Activated gamma-delta T cell treated with anti-CD3 and anti-CD28 coated beads, Interleukin-2, amount 50 U/mL, for 16 hours (primary cell): Measurements from ENCODE around the gene FCER1G.
A peak's percentile ranks its signal among the peaks of the same experiment; 100 is the strongest.
"Not testable (repeated sequence)": the region's sequence is repeated elsewhere in the genome, so short reads cannot be mapped to it uniquely, and the experiment has no call there.

Experiments
- DNase-seq: peaks from one replicate; pipeline ENCODE4 v3.0.0-alpha.2; 2020; ENCODE audit warnings: low read depth

FCER1G gene

DNA sequence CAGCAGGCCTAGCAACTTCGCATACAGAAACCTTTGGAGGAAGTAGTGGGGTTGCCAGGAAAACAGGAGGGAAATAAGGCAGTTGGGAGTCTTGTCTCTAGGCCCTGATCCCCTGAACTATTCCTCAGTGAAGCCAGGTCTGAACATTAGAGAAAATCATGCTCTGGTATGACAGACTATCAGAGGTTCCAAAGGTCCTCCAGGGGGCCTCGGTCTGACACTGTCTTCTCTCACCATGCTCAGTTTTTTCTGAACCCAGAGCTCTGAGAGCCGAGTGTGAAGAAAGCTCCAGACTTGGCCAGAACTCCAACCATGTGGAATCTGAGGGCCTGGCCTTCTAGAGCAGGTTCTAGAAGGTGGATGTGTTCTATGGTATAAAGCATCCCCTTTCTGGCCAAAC, 14.8 kb downstream of the FCER1G start:
- no peak for DNase-seq

DNA sequence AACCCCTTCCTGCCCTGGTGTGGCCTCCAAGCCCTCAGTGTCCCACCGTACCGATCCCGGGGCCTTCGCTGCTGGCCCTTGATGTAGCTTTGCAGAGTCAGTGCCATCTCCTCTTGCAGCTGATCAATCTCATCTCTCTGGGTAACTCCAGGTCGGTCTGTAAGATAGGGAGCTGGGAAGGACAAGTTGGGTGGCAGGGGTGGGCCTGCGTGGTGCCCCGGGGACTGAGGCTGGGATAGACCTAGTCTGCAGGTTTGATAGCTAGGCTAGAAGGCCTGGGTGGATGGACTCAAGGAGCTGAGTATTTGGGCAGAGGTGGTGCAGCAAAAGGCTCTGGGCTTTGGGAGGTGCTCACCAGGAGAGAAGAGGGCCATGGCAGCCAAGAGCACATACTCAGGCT, 15.7 kb downstream of the FCER1G start:
- no peak for DNase-seq

DNA sequence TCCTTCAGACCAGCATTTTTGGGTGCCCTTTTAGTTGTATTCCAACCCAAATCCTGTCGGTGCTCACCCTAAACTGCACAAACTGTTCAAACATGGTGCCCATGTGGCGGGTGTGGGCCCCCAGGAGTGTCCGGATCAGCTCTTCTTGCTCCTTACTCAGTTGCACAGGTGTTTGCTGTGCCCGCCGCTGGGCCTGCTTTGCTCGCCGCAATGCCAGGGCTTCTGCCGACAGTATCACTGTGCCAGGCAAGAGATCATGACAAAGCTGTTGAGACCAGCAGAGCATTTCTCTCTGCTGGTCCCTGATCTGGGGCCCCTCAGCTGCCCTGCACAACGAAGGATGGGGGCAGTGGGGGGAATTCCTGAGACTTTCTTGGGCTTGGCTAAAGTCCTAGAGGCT, 18.0 kb downstream of the FCER1G start:
- DNase-seq = no peak

DNA sequence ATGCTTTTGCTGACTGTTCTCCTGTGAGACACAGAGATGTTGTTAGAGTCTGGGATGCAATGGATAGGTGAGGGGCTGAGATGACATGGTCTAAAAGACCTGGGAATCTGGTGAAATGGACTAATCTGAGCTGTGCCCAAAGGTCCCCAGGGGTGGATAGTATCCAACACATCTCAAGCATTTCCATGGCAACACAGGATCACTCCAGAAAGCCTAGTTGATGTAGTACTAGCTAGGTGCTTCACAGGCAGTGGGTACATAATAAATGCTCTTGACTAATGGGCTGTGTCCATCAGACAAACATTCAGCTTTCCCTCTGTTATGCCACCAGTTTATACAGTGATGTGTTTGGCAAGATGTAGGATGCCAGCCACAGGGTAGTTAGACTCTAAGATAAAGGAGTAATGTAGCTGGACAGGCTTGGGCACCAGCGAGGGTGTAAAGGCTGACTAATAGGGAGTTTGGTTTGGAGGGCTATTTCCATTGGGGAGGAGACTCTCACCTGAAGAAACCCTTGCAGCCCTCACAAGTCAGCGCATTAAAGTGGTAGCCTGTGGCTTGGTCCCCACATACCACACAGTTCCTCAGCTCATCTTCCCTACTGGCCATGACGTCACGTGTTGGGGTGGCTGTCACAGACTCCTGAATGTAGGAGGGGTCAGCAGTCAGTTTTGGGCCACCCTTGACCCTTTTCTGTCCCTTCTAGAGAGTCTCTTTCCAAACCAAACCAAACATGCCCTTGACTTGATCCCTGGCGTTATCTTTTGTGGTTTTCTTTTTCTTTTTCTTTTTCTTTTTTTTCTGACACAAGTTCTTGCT, 21.1 kb downstream of the FCER1G start:
- no peak for DNase-seq

DNA sequence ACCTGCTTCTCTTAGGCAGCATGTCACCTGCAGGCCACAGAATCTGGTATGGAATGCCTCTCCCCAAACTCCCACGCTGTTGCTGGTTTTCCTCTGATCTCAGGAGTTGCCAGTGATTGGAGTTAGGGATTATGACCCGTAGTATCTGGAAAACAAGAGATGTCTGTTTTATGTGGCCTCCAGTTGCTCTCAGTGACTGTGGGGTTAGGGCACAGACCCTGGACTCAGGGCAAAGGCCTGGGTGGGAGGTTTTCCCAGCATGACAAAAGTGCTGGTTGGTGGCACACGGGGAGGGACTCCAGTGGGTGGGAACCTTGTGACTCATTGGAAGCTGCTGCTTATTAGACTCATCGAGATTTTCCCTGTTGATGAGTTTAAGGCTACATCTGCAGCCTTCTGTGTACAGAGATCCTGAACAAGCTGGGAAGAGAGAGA, 23.0 kb downstream of the FCER1G start, which contains the start of gene NR1I3:
TSS of gene NR1I3 (minus strand) at position 165 of the 435 bp plus-strand sequence. CDS start 1,638 bp downstream, outside the sequence.
- no peak for DNase-seq

DNA sequence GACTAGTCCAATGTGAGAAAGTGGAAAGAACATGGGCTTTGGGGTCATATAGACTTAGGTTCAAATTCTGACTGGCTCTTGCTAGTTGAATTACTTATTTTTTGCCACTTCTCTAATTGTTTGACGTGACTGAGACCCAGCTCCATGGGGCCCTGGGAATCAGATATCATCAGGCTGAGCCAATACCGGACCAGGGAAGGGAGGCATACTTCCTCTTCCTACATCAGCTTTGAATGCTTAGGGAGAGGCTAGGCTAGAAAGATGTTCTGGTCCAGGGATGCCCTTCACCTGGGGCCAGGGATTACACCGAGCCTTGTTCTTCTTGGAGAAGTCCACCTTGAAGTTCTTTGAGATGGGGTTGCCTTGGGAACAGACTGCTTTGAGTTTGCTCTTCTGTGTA, 26.6 kb downstream of the FCER1G start:
- no peak for DNase-seq

DNA sequence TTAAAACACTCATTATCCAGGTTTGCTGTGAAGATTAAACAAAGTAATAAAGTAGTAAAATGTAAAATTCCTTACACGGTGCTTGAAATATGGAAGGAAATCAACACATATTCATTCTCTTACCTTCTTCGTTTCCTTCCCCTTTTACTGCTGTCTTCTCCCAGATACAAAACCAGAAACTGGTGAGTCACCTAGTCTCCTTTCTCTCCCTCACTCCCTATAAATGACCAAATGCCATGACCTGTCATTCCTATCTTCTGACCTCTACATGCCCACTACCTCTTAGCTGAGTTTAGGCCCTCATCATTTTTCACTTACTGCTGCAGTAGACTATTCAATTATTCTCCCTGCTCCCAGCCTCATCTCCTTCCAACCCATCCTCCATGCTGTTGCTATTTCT, 27.2 kb downstream of the FCER1G start:
- no peak for DNase-seq

DNA sequence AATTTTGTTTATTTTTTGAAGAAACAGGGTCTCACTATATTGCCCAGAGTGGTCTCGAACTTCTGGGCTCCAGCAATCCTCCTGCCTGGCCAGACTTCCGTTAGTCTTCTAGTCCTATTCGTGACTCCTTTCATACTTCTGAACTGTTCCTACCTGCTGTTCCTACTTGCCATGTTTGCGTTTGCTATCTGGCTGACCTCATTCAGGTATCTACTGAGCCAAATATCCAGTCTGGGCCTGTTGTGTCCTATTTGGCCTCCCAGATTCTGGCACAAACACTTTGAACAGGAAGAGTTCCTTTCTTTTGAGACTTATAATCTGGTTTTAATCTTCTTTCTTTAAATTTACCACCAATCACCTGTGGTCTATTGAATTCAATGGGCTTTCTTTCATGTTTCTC, 29.8 kb downstream of the FCER1G start:
- no peak for DNase-seq

DNA sequence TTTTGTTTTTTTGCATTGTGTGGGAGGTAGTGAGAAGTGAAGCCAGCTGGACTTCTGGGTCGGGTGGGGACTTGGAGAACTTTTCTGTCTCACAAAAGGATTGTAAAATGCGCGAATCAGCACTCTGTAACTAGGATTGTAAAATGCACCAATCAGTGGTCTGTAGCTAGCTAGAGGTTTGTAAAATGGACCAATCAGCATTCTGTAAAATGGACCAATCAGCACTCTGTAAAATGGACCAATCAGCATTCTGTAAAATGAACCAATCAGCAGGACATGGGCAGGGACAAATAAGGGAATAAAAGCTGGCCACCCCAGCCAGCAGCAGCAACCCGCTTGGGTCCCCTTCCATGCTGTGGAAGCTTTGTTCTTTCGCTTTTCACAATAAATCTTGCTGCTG, 35.0 kb downstream of the FCER1G start:
- DNase-seq = not testable (repeated sequence)

DNA sequence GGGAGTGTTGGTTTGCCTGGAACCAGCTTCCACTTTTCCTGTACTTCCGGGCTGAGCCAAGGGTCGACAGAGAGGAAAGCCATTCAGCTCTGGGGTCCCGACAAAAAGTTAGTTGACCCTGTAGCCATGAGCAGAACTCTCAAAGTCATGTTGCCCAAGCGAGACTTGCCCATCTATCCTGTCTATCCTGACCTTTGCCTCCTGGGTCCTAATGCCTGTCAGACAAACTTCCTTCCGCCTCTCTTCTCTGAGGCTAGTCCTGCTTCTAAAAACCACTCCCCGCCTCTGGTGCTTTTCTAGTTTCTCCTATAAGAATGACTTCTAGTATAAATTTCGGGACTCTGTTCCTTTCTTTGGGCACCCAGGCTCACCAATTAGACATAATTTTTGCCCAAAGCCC, 35.7 kb downstream of the FCER1G start:
- DNase-seq = no peak

DNA sequence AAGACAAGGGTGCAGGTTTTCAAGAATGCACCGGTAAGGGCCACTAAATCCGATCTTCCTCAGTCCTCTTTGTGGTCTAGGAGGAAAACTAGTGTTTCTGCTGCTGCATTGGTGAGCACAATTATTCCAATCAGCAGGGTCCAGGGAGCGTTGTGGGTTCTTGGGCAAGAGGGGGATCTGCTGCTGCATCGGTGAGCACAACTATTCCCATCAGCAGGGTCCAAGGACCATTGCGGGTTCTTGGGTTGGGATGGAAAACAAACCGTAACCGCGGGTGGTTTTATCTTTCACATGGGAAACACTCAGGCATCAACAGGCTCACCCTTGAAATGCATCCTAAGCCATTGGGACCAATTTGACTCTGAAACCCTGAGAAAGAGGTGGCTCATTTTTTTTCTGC, 36.5 kb downstream of the FCER1G start:
- DNase-seq = no peak

DNA sequence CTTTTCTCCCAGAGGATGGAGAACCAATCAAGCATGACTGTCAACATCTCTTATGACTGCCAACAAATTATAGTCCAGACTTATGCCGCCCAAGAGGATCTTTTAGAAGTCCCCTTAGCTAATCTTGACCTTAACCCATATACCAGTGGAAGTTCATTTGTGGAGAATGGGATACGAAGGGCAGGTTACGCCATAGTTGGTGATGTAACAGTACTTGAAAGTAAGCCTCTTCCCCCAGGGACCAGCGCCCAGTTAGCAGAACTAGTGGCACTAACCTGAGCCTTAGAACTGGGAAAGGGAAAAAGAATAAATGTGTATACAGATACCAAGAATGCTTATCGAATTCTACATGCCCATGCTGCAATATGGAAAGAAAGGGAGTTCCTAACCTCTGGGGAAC, 40.2 kb downstream of the FCER1G start:
- DNase-seq = not testable (repeated sequence)

DNA sequence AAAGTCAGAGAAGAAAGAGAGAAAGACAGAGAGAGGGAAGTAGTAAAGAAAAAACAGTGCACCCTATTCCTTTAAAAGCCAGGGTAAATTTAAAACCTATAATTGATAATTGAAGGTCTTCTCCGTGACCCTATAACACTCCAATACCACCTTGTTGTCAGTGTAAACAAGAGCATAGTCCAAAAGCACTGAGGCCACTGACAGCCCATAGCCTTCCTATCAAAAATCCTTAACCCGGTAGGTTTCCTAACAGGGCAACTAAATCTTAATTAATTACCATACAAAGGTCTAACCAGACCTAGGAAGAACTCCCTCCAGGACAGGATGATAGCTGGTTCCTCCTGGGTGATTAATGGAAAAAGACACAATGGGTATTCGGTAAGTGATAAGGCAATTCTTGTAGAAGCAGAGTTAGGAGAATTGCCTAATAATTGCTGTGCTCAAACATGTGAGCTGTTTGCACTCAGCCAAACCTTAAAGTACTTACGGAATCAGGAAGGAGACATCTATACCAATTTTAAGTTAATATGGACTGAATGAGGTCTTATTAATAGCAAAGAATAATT, 40.9 kb downstream of the FCER1G start:
- not testable (repeated sequence) for DNase-seq

DNA sequence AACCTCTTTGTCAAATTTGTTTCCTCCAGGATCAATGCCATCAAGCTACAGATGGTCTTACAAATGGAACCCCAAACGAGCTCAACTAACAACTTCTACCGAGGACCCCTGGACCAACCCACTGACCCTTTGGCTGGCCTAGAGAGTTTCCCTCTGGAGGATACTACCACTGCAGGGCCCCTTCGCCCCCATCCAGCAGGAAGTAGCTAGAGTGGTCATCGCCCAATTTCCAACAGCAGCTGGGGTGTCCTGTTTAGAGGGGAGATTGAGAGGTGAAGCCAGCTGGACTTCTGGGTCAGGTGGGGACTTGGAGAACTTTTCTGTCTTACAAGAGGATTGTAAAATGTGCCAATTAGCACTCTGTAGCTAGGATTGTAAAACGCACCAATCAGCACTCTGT, 42.0 kb downstream of the FCER1G start:
- DNase-seq = not testable (repeated sequence)

DNA sequence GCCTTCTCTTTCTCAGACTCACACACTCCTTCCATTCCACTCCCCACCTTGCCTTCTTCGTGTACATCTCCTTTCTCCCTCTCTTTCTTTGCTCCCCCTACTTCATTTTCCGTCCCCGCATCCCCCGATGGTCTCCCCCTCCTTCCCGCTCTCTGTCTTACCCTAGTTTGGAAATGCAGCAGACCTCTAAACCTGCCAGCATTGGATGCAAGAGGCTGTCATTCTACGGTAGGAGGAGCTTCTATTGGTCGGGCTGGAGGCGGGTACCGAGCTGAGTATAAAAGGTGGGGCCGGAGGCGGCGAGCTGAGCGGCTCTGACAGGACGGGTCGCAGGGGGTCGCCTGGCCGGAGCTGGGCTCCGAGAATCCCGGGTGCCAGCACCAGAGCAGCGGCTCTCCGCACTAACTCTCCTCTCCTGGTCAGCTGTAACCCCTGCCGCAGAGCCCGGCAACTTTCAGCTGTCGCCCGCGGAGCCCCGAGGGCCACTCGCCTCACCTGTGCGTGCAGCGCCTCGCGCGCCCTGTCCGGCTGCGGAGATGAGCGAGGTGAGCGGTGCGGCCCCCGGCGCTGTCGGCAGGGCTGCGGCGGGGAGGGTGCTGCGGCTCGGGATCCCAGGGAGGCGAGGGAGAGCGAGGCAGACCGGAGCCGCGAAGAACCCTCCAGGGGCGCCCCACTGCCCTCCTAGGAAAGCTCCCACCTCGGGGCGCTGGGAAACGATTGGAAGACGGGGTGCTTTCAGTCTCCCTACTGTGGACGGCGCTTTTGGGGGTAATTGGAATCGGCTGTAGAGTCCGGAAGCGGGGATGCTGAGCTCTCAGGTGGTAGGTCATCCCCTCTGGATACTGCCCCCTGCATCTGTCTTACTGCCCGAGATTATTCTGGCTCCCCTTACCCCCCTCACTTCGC, 43.6 kb downstream of the FCER1G start, which contains the start of gene PCP4L1:
TSS of gene PCP4L1 (plus strand) at position 307 of the 906 bp plus-strand sequence. CDS start at position 537, 230 bp downstream.
- peak; percentile 12 for DNase-seq

DNA sequence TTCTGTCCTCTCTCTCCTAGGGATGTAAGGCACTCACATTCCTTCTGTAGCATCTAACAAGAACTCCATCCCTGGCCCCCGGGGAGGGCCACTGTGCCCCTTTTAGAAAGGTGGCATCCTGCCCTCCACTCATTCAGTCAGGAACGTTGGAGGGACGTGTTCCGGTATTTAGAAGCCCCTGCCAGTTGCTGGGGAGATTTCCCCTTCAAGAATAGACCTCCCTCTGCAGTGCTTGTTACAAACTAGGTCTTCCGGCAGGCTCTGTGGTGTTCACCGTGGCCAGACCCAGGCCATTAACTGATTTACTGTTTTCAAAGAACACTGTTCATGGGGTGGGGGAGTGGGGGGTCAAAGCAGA, 44.2 kb downstream of the FCER1G start:
- no peak for DNase-seq

DNA sequence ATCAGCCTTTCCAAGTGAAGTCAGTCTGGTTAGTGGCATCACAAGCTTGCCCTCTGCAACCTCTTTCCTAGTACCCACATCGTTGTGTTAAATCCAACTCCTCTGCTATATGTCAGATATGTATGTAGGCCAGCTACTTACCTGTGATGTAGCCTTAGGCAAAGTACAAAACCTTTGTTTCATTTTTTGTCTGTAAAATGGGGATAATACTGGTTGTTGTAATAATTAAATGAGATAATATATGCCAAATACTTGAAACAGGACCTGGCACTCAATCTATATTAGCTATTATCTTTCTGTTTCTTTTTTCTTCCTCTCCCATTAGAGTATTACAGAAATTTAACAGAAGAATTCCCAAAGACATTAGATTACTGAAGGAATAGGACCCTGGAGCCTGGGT, 44.7 kb downstream of the FCER1G start:
- DNase-seq = no peak

DNA sequence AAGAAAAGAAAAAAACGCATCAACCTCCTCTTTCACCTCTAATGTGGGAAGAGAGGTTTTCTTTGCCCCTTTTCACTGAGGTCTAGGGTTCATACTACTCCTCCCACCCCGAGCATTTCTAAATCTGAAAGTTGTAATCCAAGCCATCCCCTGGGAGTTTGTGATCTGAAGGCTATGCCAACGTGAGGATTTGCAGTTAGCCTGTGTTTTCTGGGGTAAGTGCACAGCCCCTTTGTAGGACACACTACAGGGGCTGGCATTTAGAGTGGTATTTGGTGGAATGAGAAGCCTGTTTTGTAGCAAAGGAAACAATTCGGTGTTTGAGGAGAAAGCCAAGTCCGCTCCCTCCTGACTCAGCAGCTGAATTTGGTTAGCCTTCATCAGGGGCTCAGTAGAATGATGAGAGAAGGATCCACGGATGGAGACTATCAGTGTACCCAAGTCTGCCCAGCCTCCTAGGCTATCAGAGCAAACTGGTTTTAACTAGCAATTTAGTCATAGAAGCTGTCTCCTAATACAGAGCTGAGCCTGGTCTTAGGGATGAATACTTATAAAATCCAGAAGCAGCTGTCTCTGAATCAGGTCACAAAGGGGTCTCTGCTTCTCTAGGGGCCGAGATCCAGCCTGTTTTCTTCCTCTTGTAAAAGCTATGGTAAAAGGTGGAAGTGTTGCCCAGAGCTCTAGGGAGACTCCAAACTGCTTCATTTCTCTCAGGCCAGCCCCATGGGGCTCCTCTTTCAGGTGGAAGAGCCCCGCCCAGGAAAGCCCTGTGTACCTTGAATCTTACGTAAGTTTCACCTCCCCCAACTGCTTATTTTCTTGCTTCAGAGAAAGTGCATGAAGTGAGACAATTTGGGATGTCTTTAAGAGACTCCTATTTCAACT, 45.5 kb downstream of the FCER1G start:
- no peak for DNase-seq

DNA sequence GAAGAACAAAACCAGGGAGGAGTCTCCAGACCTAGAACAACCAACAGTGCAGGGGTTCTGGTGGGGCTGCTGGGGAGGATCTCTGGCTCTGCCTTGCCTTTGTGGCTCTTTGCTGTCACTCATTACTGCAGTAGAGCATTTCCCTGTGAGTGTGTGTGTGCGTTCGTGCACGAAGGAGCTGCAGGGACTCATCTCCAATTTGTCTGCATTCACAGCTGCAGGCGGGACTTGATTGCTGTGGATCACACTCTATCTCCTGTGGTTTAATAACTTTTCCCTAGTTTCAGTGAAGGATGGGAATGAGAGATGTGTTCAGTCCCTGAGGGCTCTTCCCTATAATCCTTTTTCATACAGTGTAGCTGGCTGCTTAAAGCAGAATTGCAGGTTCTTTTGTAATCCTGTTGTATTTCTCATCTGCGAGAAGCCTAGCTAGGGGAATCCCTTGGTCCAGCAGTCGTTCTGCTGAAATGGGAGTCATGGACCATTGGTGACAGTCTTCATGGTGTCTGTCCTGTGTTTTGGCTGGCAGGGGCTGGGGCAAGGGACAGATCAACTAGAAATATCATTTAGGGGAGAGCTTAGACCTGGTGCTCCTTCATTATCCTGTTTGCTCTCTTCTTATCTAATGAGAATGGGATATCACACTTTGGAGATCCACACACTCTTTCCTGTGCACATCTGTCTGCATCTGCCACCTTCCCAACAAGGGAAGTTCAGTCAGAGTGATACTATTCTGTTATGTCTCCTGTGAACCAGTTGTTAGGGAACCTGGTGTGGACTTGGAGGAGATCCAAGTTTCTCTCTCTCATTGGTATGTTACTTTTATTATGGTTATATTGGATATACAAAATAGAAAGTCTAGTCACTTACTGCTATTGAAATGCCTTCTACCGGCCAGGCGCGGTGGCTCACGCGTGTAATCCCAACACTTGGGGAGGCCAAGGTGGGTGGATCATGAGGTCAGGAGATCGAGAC, 46.5 kb downstream of the FCER1G start:
- DNase-seq = no peak

DNA sequence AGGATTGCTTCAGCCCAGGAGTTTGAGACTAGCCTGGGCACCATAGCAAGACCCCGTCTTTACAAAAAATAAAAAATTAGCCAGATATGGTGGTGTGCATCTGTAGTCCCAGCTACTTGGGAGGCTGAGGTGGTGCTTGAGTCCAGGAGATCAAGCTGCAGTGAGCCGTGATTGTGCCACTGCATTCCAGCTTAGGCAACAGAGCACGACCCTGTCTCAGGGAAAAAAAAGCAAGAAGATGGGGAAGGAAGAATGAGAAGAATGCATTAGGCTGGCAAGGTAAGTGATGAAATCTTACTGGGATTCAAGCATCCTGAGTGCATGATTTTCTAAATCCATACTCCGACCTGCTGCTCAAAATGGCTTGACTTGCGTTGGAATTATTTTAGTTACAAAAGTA, 50.2 kb downstream of the FCER1G start:
- no peak for DNase-seq
